ENCODE measurements around the gene SH2D2A.

The SH2D2A gene

GRCh38 chr1:156823210-156823790 is 6.7 kb upstream of the SH2D2A start:
- DNase-seq (ENCODE audit: low read depth in 3 of 3, low spot score in 1 of 3): no peak

- no peak for DNase-seq (ENCODE audit: low read depth in 3 of 3, low spot score in 1 of 3)
Measured at GRCh38 chr1:156822680-156823079, 6.0 kb upstream of the SH2D2A start.

- DNase-seq (ENCODE audit: low read depth in 3 of 3, low spot score in 1 of 3): no peak
Measured at GRCh38 chr1:156821801-156822200, 5.2 kb upstream of the SH2D2A start.

GRCh38 chr1:156815961-156816422 is 656 bp downstream of the SH2D2A start:
- no peak for DNase-seq (ENCODE audit: low read depth in 3 of 3, low spot score in 1 of 3)

GRCh38 chr1:156815307-156815826 is 1.3 kb downstream of the SH2D2A start:
- DNase-seq (ENCODE audit: low read depth in 3 of 3, low spot score in 1 of 3): no peak

GRCh38 chr1:156814571-156815260 is 1.9 kb downstream of the SH2D2A start:
- peak in 1 of 3 donors; percentile 20 for DNase-seq (ENCODE audit: low read depth in 3 of 3, low spot score in 1 of 3)

GRCh38 chr1:156813750-156814570 is 2.7 kb downstream of the SH2D2A start:
- peak; percentile 38 to 61 (median 47) for DNase-seq (ENCODE audit: low read depth in 3 of 3, low spot score in 1 of 3)

GRCh38 chr1:156813298-156813697 is 3.4 kb downstream of the SH2D2A start:
- DNase-seq (ENCODE audit: low read depth in 3 of 3, low spot score in 1 of 3): no peak

- DNase-seq (ENCODE audit: low read depth in 3 of 3, low spot score in 1 of 3): no peak
Measured at GRCh38 chr1:156812293-156812990, 4.2 kb downstream of the SH2D2A start.

GRCh38 chr1:156811168-156811567 is 5.5 kb downstream of the SH2D2A start:
- DNase-seq (ENCODE audit: low read depth in 3 of 3, low spot score in 1 of 3): no peak

GRCh38 chr1:156809711-156810366 is 6.8 kb downstream of the SH2D2A start:
- no peak for DNase-seq (ENCODE audit: low read depth in 3 of 3, low spot score in 1 of 3)

- DNase-seq (ENCODE audit: low read depth in 3 of 3, low spot score in 1 of 3): no peak
Measured at GRCh38 chr1:156809281-156809680, 7.4 kb downstream of the SH2D2A start.

- DNase-seq (ENCODE audit: low read depth in 3 of 3, low spot score in 1 of 3): no peak
Measured at GRCh38 chr1:156808186-156809030, 8.2 kb downstream of the SH2D2A start.

GRCh38 chr1:156807627-156808026 is 9.0 kb downstream of the SH2D2A start:
- no peak for DNase-seq (ENCODE audit: low read depth in 3 of 3, low spot score in 1 of 3)

GRCh38 chr1:156806512-156807440 is 9.9 kb downstream of the SH2D2A start:
- DNase-seq (ENCODE audit: low read depth in 3 of 3, low spot score in 1 of 3): no peak

- DNase-seq (ENCODE audit: low read depth in 3 of 3, low spot score in 1 of 3): no peak
Measured at GRCh38 chr1:156805766-156806511, 10.7 kb downstream of the SH2D2A start.

GRCh38 chr1:156804572-156805243 is 11.9 kb downstream of the SH2D2A start:
- DNase-seq (ENCODE audit: low read depth in 3 of 3, low spot score in 1 of 3): no peak
